NT2/D1 (cell line): Measurements from ENCODE around the gene LIMA1.

Experiments
- DNase-seq: peaks from one replicate; pipeline ENCODE4 v3.0.0-alpha.2; 2011; ENCODE audit warnings: low read depth, low spot score
- H3K27me3 ChIP-seq: 2 replicates; pipeline ENCODE4 v1.6.0; 2011; ENCODE audit warnings: mild to moderate bottlenecking; ENCODE audit not compliant: insufficient read length, insufficient read depth
- H3K36me3 ChIP-seq: 2 replicates; pipeline ENCODE4 v1.6.1; 2011; ENCODE audit warnings: mild to moderate bottlenecking, low read length, mixed read lengths; ENCODE audit not compliant: insufficient read depth, insufficient read length
- H3K4me1 ChIP-seq: 2 replicates; pipeline ENCODE4 v1.5.1; 2011; ENCODE audit not compliant: insufficient read depth, insufficient read length
- H3K4me3 ChIP-seq: 2 replicates; pipeline ENCODE4 v1.5.1; 2011; ENCODE audit warnings: low read depth; ENCODE audit not compliant: insufficient read length
- H3K9ac ChIP-seq: 2 replicates; pipeline ENCODE4 v1.6.0; 2011; ENCODE audit warnings: low read depth; ENCODE audit not compliant: insufficient read length
- H3K9me3 ChIP-seq: 2 replicates; pipeline ENCODE4 v1.5.1; 2011; ENCODE audit warnings: mild to moderate bottlenecking, low read length; ENCODE audit not compliant: insufficient read depth
- SUZ12 ChIP-seq: IDR thresholded peaks from 2 replicates; pipeline ENCODE4 v1.6.1; 2011; ENCODE audit not compliant: insufficient read length, insufficient read depth; ENCODE audit errors: extremely low read depth
- YY1 ChIP-seq: IDR thresholded peaks from 2 replicates; pipeline ENCODE4 v1.6.1; 2011; ENCODE audit not compliant: insufficient read length, insufficient read depth
- ZNF274 ChIP-seq: IDR thresholded peaks from 2 replicates; pipeline ENCODE4 v1.6.1; 2011; ENCODE audit warnings: mild to moderate bottlenecking, low read depth, low read length

The LIMA1 gene

GRCh38 chr12:50268482-50268881, 14.8 kb downstream of the LIMA1 start:
- H3K4me3 ChIP-seq, result no peak overlapping the region
- H3K36me3 ChIP-seq, result no peaks in the 10 kb centered on the region
- TF ChIP-seq SUZ12 (no peak), YY1 (no peak), ZNF274 (no peak)
- H3K9me3 ChIP-seq, result no peaks in the 10 kb centered on the region; the same call in 1 of the 2 replicates
- no peak overlapping the region for H3K9ac ChIP-seq
- no peak for DNase-seq
- no peaks in the 10 kb centered on the region for H3K4me1 ChIP-seq
- no peaks in the 10 kb centered on the region for H3K27me3 ChIP-seq

- no peak for DNase-seq
- Histone ChIP-seq H3K27me3 (no peaks in the 10 kb centered on the region), H3K4me3 (no peak overlapping the region), H3K4me1 (no peaks in the 10 kb centered on the region), H3K36me3 (no peaks in the 10 kb centered on the region), H3K9ac (no peak overlapping the region), H3K9me3 (no peaks in the 10 kb centered on the region; the same call in 1 of the 2 replicates)
- TF ChIP-seq YY1 (no peak), SUZ12 (no peak), ZNF274 (no peak)
Measured at GRCh38 chr12:50265770-50266524, 17.4 kb downstream of the LIMA1 start.

- TF ChIP-seq YY1 (no peak), SUZ12 (no peak), ZNF274 (no peak)
- Histone ChIP-seq H3K36me3 (no peaks in the 10 kb centered on the region), H3K9me3 (no peaks in the 10 kb centered on the region; the same call in 1 of the 2 replicates), H3K4me1 (no peaks in the 10 kb centered on the region), H3K9ac (no peak overlapping the region), H3K4me3 (no peak overlapping the region), H3K27me3 (no peaks in the 10 kb centered on the region)
- DNase-seq, result no peak
Measured at GRCh38 chr12:50263832-50264231, 19.5 kb downstream of the LIMA1 start.

- Histone ChIP-seq H3K4me3 (no peak overlapping the region), H3K27me3 (no peaks in the 10 kb centered on the region), H3K9me3 (no peaks in the 10 kb centered on the region; the same call in 1 of the 2 replicates), H3K4me1 (no peaks in the 10 kb centered on the region), H3K9ac (no peak overlapping the region), H3K36me3 (no peaks in the 10 kb centered on the region)
- DNase-seq, result no peak
- TF ChIP-seq ZNF274 (no peak), YY1 (no peak), SUZ12 (no peak)
Measured at GRCh38 chr12:50261654-50262053, 21.7 kb downstream of the LIMA1 start.

- no peak for TF ChIP-seq SUZ12
- no peak for TF ChIP-seq ZNF274
- TF ChIP-seq YY1, result no peak
- Histone ChIP-seq H3K36me3 (no peaks in the 10 kb centered on the region), H3K4me3 (no peak overlapping the region), H3K4me1 (peaks cover 3% of the 10 kb centered on the region), H3K27me3 (no peaks in the 10 kb centered on the region), H3K9me3 (no peaks in the 10 kb centered on the region), H3K9ac (no peak overlapping the region)
- no peak for DNase-seq
Measured at GRCh38 chr12:50258167-50258551, 25.2 kb downstream of the LIMA1 start.

GRCh38 chr12:50257236-50258166, 25.8 kb downstream of the LIMA1 start:
- TF ChIP-seq ZNF274, result no peak
- no peak for DNase-seq
- Histone ChIP-seq H3K4me1 (peaks cover 3% of the 10 kb centered on the region), H3K27me3 (no peaks in the 10 kb centered on the region), H3K9me3 (no peaks in the 10 kb centered on the region), H3K4me3 (no peak overlapping the region), H3K9ac (no peak overlapping the region), H3K36me3 (no peaks in the 10 kb centered on the region)

- H3K9ac ChIP-seq, result no peak overlapping the region
- TF ChIP-seq YY1 (no peak), ZNF274 (no peak), SUZ12 (no peak)
- no peak for DNase-seq
- peaks cover 3% of the 10 kb centered on the region for H3K4me1 ChIP-seq
- no peaks in the 10 kb centered on the region for H3K27me3 ChIP-seq
- H3K4me3 ChIP-seq, result no peak overlapping the region
- no peaks in the 10 kb centered on the region for H3K9me3 ChIP-seq
- H3K36me3 ChIP-seq, result no peaks in the 10 kb centered on the region
Measured at GRCh38 chr12:50256761-50257160, 26.6 kb downstream of the LIMA1 start.
